ENCODE data around the gene OR6N2.

OR6N2 gene

DNA sequence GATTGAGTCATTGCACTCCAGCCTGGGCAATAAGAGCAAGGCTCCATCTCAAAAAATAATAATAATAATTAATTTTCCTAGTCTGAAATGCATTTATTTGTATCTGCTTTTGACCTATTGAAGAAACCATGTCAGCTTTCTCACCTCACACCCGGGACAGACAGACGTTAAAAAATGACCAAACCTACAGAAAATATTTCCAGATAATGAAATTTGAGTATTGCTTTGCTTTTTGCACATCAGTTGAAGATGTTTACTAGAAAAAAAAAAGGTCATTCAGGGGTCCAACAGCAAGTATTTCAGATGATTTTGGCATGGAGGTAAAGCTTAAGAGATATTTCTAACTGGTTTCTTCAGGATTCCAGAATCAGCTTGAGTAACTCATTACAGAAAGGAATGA is 26.6 kb downstream of the OR6N2 start, which contains the start of gene OR6K6:
OR6K6 (plus strand) TSS at position 301 of the 400 bp plus-strand sequence. CDS start 168 bp downstream, outside the sequence.
- DNase-seq (ENCODE audit: low read depth in 3 of 3), result no peak

DNA sequence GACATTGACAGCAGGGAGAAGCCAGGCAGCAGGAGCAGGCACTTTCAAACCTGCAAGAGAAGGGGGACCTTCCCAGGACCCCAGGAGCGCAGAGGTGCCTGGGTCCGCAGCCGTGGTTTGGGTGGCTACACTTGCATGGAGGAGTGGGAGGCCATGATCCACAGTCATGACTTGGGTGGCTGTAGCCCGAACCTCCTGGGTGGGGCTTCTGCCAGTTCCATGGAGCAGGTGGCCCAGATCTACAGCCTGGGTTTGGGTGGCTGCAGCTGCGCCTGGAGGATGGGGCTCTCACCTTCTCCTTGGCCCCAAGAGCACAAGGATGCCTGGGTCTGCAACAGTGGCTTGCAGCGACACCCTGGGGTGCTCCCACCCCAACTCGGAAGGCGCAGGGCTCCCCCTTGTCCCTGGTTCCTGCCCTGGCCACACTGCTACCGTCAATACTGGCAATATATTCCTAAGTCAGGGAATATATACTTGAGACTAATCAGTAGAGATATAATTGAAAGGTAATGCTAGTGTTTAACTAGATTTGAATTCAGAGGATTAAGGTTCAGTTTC is 28.8 kb downstream of the OR6N2 start:
- no peak for DNase-seq (ENCODE audit: low read depth in 3 of 3)

DNA sequence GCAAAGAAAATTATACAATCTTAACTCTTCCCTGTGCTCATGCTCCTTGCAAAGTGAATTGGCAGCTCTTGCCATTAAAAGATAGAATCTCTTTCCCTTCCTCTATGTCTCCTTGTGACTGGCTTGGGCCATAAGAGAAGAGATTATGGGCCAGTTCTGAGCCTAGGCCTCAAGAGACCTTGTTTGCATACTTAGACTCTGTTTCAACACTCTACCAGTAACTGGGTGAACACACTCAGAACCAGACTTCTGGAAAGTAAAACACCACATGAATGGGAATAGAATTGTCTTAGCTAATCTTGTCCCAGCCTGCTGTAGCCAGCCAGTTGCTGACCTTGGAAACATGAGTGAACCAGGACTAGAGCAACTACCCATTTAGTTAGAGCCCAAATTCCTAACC is 45.2 kb downstream of the OR6N2 start:
- DNase-seq (ENCODE audit: low read depth in 3 of 3), result no peak

DNA sequence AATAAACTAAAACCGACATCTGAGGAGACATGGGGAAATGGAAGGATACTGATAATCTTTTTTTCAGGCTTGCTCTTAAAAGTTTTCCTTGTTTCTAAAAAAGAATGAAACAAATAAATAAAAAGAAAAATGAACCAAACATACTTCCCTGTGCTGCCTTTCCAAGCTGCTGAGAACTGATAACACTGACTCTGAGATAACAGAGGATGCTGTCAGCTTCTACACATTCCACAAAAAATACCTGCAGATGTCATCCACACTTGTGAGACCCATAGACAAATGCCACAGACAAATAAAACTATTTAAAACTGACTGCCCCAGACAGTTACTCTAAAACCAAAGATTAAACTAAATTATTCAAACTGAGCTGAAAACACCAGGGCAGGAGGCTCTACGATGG is 48.5 kb downstream of the OR6N2 start:
- DNase-seq (ENCODE audit: low read depth in 3 of 3), result no peak

DNA sequence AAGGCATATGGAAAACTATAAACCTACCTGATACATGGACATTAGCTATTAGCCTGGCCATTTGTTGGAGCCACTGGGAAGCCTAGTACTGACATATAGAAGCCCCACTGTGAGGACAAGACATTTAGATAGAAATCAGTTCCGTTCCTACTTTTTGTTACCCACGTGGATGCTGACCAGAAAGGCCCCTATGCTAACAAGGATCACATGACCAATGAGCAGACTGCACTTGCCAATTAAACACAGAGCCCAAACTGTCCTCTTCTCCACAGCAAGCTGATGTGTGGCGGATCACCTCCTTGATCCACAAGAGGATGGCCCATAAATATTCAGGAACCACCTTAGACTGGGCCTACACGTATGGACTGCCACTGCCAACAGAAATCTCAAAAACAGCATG is 49.3 kb downstream of the OR6N2 start:
- DNase-seq (ENCODE audit: low read depth in 3 of 3), result no peak

DNA sequence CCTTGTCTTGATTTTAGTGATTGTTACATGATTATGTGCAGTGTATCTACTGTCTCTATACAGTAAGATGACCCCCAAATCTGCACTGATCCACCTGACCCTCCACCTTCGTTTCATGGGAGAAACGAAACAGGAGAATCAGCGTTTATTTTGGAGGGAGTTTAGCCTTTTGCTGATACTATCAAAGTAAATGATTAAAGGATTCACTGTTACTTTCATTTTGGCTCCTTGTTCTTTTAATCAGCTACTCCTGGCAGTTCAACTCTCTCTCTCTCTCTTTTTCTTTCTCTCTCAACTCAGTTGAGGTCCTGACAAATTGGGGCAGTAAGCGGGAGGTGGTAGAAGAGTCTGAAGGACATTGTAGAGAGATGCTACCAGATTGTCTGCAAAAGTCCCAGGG is 50.6 kb downstream of the OR6N2 start:
- no peak for DNase-seq (ENCODE audit: low read depth in 3 of 3)

DNA sequence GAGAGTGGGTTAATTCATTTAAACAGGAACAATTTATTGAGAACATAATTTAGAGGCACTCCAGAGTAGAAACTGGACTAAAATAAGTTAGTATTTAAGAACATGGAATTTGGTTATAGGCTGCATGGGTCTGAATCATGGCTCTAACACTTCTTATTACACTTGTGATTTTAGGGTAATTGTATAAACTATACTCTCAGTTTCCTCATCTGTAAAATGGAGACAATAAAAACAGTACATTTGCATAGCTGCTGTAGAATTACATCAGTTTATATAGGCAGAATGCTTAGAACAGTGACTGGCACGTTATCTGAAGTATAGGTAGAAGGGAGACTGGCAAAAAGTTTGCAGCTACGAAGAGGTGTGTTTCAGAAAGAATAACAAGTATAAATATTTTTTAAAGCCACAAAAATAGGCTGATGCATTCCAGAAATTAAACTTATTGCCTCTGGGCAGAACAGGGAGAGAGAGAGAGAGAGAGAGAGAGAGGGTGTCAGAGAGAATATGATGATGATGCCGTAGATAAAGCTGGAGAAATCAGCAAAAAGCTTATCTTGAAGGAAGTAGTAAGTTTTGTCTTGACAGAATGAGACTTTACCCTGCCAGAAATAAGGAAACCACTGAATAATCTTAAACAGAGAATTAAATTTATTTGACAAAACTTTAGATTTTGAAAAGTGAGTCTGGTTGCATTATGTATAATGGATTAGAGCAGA is 52.3 kb downstream of the OR6N2 start:
- no peak for DNase-seq (ENCODE audit: low read depth in 3 of 3)

DNA sequence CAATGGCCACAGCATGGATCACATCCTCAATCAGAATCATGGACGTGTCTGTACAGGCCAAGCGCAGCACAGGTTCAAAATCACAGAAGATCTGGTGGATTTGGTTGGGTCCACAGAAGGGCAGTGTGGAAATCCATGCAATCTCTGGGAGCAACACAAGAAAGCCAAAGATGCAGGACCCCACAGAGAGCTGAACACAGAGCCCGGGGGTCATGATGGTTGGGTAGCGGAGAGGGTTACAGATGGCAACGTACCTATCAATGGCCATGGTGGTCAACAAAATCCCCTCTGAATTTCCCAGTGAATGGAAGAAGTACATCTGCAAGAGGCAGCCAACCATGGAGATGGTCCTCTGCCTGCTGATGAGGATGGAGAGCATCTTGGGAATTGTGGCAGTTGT is 56.6 kb downstream of the OR6N2 start:
- DNase-seq (ENCODE audit: low read depth in 3 of 3), result no peak
